ENCODE measurements around the gene GNAZ.

GNAZ gene

DNA sequence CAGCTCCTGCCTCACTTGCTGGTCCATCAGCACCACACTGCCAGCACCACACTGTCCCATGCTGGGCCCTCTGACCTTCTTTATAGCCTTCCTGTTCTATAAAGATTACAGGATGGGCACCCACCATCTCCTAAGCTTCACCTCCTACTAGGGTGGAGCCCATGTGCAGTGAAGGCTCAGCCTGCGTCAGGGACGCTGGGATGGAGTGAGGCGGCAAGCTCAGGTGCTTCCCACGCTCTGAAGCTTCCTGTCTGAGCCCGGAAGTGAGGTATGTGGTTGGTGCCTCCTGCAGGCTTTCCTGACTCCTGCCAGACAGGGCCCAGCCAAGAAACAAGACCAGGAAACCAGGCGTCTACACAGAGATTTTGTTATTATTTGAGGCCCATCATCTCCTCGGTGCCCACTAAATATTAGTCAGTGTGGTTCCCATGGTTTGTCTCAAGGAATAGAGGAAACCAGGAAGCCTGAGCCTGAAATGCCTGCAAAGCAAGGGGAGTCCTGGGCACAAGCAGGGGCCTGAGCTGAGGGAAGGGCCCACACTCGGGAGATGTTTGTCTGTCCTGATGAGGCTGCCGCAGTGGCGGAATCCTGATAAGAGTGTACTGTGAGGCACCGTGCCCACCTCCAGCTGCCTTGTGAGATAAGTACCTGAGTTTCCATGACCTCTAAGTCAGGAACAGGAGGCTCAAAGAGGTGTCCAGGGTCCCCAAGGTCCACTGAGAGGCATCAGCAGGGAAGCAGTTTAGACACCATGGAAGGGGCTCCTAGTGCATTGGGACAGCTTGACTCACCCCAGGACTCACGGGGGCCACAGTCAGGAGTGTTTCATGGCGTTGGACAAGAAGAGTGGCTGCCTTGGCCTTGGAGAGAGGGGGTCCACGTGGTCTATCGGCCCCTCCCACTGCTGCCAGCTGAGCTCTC, 49.4 kb downstream of the GNAZ start:
- DNase-seq (ENCODE audit: low spot score): no peak

DNA sequence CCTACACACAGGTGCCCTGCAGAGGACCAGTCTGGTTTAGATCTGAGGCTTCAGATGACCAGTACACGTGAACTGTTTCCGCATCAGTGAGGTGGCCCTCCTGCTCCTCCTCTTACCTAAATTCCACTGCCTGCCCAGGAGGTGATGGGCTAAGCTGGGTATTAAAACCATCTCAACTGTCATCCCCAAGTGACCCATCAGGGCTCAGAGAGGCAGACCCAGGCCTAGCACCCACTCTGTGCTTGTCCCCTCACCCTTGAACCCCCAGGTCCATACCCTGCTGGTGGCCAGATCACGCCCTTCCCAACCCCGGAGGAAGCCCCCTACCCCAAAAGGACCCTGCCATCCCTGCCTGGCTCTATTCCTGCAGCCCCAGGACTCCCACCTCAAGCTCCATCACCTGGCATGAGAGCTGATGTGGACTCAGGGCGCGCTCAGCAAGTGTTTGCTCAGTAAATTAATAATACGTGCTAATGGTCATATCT, 50.1 kb downstream of the GNAZ start:
- DNase-seq (ENCODE audit: low spot score): no peak

DNA sequence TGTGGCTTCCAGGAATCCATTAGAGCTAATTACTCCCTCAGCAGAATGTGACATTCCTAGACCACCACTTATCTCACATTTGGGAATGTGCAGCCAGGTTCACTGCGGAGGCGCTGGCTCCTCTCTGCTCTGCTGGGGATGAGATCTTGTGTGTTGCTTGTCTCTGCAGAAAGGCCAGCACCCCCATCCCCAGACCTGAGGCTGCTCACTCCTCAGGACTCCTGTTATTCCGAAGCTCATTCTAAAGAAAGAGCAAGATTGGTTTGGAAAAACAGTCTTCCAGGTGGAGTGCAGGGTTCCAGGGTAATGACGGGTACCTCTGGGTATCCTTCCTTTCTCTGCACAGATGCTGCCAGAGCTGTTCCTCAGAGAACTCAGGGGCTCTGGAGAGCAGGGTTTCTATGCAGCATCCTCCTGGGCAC, 50.7 kb downstream of the GNAZ start:
- no peak for DNase-seq (ENCODE audit: low spot score)

DNA sequence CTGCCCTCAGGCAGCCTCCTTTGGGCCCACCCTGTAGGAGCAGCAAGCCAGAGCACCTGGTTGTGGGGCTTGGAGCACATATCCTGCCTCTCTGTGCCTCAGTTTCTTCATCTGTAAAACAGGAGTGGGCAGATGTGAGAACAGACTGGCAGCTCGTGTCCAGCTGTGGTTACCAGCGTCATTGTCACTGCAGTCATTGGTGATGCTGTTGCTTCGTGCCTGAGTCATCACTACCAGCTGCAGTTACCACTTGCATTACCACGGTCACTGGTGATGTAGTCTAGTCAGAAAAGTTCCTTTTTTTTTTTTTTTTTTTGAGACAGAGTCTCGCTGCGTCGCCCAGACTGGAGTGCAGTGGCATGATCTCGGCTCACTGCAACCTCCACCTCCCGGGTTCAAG, 51.1 kb downstream of the GNAZ start:
- no peak for DNase-seq (ENCODE audit: low spot score)

DNA sequence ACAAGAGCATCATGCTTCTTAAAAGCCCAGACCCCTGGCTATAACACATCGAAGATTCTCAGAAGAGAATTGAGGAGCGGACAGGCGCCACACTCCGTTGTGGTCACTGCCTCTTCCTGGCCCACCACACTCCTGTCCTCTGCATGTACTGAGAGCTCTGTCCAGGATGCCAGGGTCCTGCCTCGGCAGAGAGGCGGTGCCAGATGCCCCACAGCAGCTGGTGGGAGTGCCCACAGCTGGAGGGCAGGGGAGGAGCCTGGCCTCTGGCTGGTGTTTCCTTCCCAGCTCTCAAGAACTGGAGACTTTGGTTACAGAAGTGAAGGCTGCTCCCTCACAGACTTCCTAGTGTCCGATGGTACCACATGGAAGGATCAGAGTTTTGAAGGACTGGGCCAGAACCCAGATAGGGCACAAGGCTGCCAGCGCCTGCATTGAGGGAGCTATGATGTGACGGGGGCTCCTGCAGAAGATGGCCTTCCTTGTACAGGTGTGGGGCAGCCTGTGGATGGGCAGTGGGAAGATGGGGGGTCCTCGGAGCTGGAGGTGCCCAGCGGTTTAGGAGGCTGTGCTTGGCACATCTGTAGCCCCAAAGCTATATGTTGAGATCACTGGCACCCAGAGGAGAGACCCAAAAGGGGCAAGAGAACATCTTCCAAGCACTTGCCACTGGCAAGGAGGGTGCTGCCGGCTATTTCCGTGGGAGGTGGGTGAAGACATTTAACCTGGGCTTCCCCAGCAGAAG, 52.1 kb downstream of the GNAZ start:
- DNase-seq (ENCODE audit: low spot score): no peak

DNA sequence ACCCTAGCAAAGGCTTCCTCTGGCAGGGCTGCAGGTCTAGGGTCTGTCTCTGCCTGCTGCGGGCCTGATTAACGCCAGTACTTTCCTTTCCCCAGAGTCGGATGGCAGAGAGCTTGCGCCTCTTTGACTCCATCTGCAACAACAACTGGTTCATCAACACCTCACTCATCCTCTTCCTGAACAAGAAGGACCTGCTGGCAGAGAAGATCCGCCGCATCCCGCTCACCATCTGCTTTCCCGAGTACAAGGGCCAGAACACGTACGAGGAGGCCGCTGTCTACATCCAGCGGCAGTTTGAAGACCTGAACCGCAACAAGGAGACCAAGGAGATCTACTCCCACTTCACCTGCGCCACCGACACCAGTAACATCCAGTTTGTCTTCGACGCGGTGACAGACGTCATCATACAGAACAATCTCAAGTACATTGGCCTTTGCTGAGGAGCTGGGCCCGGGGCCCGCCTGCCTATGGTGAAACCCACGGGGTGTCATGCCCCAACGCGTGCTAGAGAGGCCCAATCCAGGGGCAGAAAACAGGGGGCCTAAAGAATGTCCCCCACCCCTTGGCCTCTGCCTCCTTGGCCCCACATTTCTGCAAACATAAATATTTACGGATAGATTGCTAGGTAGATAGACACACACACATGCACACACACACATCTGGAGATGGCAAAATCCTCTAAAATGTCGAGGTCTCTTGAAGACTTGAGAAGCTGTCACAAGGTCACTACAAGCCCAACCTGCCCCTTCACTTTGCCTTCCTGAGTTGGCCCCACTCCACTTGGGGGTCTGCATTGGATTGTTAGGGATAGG, 52.9 kb downstream of the GNAZ start:
- DNase-seq (ENCODE audit: low spot score): no peak

DNA sequence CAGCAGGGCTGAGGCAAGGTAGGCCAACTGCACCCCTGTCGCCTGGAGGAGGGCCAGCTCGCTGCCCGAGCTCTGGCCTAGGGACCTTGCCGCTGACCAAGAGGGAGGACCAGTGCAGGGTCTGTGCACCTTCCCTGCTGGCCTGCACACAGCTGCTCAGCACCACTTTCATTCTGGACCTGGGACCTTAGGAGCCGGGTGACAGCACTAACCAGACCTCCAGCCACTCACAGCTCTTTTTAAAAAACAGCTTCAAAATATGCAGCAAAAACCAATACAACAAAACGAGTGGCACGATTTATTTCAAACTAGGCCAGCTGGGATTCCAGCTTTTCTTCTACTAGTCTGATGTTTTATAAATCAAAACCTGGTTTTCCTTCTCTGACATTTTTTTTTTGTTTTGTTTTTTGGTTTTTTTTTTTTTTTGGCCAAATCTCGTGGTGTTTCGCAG, 53.5 kb downstream of the GNAZ start:
- no peak for DNase-seq (ENCODE audit: low spot score)

DNA sequence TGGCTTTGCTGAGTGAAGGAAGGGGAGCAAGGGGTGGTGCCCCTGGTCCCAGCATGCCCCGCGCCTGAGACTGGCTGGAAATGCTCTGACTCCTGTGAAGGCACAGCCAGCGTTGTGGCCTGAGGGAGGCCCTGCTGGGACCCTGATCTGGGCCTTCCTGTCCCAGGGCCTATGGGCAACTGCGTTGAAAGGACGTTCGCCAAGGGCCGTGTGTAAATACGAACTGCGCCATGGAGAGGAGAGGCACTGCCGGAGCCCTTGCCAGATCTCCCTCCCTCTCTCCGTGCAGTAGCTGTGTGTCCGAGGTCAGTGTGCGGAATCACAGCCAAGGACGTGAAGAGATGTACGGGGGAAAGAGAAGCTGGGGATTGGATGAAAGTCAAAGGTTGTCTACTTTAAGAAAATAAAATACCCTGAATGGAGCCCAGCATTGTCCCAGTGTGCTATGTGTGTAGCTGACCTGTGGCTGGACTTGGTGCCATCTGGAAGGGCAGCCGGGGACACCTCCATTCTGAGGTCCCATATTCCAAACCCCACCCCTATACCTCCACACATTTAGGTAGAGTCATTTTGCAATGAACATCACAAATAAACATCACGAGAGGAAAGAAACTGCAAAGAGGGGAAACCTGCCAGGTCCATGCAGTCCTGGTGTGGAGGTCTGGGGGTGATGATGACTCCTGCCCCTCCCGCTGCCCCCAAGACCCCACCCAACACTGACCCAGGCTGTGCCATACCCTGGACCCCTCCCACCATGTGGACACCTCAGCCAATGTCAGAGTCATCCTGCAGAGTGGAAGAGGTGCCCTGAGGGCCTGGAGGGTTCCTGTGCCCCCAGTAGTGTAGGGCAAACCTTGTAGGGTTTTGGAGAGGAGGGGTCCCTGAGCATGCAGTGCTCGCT, 54.5 kb downstream of the GNAZ start:
- no peak for DNase-seq (ENCODE audit: low spot score)

DNA sequence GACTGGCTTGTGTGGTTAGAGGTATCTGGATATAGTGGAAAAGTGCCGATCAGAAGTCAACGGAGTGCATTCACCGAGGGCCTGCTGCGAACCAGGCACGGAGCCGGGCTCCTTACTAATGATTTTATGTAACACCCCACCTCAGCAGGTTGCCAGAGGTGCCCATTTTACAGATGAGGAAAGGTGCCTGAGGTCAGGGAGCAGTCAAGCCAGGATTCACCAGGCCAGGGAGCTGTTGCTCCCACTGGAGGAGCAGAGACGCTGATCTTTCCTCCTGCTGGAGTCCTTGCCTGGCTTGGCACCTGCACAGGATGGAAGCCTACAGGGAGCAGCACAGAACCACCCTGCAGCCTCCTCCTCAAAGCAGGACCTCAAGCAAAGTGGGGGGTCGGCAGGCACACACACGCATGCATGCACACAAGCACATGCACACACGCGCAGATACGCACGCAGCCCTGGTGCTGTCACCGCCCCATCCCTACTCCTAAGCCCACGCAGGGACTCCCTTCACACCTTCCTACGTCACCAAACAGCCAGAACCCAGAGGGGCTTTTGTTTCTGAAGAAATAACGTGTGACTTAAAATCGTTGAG, 55.3 kb downstream of the GNAZ start:
- no peak for DNase-seq (ENCODE audit: low spot score)

DNA sequence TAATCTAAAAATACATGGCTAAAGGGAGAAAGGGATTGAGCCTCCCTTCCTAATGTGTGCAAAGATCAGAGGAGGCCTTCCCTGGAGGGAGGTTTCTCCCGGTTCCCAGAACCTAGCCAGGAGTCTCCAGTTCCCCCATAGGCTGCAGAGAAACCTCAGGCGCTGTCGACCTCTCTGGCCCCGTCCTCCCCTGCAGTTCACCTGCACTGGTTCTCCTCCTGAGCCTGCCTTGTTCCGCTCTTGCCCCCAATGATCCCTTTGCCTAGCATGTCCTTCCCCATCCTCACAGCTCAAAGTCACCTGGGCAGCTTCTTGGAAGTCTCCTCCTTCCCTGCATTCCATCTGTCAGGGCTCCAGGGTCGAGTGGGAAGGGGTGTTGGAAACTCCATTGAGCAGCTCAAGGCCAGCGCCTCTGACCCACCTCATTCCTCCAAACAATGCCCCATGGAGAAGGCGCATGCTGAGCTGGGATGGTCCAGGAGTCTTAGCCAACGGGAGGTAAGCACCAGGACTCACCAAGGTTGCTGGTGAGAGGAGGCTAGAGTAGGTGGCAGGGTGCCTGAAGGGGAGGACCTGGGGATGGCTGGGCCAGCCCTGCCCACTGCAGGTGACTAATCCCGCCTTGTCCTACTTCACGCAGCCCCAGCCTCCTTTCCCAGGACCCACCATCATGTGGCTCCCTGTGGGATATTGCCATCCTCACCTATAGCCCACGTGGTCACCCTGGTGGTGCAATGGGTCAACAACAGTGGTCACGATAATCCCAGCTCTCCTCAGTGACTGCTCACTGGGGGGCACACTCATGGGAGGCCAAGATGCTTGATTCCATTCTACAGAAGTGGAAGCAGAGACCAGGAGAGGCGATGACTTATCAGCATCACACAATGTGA, 56.1 kb downstream of the GNAZ start:
- DNase-seq (ENCODE audit: low spot score): no peak

DNA sequence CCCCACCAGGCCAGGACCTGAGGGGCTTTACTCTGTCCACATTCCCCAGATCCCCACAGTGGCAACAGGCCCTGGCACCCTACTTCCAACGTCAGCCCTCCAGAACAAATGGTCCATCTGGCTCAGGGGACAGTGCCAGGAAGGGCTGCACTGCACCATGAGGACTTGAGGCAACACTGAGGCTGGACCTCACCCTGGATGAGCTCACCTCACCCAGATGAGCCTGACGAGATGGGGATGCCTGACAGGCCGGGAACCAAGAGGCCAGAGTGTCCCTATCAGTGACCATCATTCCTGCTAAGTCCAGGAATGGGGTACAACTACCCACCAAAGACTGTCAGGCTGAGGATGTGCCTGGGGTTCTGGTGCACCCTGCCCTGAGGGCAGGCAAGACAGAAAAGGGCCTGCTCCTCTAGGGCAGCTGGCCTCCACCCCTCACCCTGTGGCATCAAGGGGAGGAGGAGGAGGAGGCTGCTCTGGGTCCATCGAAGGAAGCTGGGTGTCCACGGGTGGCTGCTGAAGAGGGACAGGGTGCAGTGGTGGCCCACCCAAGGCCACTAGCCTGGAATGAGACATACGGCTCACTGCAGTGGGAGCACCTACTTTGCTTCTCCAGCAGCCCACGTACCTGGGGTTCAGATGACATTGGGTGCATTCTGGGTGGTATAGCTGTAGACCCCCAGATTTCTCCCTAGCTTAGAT, 56.9 kb downstream of the GNAZ start:
- DNase-seq (ENCODE audit: low spot score): no peak

DNA sequence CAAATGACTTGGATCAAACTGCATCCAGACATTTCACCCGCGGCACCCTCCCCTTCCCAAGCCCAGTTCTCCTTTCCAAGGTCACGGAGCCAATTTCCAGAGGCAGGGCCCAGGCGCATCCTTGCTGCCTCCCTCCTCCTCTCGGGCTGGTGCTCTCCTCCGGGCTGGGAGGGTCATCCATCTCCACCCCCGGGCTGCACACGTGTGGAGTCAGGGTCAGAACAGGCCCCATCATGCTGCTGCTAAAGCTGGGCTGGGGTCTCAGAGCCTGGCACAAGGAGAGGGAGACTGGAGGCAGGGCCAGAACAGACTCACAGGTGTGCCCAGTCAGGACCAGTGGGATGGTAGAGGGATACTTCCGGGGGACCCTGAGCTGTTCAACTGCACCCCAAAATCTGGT, 57.5 kb downstream of the GNAZ start:
- DNase-seq (ENCODE audit: low spot score): no peak

DNA sequence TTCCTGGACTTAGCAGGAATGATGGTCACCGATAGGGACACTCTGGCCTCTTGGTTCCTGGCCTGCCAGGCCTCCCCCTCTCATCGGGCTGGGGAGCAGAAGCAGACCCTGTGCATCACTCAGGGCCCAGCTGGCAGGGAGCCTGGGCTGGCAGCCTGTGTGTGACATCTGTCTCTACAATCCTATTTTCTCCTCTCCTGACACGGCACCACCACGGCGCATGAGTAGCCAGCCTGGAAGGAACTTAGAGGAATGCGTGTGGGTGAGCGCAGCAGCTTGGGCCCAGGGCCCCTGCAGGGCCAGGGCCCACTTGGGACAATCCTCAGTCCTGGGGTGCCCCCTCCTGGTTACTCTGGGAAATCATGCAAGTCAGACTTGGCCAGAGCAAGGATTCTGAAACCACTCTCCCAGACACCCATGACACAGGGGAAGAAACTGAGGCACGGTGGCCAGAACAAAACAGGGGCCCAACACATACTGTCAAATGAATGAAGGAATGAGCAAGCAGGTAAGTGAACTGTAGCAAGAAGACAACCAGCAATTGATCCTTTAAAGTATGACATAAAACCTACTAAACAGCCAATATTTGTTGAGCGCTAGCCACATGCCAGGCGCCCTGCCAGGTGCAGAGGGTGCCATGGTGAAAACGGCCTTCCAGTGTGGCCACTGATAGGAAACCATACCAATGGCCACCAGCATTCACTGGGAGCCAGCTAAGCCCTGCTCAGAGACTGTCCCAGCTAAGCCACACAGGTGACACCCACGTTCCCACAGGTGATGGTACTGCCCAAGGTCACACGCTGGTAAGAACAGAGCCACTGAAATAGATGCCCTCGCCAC, 58.2 kb downstream of the GNAZ start:
- peak; percentile 93 for DNase-seq (ENCODE audit: low spot score)

DNA sequence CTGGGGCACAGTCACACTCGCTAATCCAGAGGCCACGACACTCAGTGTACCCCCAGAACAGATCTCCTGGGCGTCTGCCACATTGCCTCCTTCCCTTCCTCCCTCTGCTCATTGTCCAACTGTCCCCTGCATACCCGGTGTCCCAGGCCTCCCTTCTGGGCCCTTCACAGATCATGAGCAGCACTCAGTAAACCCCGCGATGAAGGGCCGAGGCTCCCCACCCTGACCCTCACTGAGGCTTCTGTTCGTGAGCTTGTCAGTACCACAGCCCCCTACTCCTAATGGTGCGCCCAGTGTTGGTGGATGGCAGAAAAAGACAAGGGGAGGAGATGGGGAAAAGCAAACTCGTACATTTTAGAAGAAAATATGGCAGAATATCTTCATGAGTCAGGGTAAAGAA, 58.8 kb downstream of the GNAZ start:
- no peak for DNase-seq (ENCODE audit: low spot score)

DNA sequence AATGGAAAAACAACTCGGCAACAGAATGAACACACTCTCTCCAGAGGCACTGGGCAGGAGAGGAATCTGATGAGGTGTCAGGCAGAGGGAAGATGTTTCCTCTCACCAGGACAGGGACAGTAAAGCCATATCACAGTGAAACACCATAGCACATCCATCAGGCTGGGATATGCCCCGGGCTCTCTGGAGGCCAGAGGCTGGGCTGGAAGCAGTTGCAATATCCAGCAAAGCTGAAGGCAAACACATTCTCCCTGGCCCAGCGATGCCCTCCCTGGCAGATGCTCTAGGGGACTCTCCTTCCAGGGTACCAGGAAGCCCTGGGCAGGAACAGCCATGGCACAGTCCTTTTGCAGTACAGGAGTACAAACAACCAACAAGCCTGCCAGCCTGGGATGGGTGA, 60.4 kb downstream of the GNAZ start:
- DNase-seq (ENCODE audit: low spot score): no peak

DNA sequence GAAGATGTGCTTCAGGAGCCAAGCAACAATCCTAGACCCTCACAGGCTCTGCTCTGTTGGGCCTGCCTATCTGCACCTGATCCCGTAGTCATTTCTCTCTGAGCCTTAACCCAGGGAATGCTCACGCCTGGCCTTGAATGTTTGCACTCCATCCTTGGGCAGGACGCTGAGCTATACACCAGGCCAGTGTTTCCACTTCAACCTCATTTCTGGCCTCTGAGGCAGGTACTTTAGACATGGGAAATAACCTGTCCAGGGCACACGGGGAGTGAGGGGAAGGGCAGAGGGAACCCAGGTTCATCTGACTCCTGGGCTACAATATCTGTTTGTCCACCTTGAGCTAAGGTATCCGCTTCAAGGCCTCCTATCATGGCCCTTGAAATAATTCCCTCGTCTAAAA, 61.6 kb downstream of the GNAZ start:
- DNase-seq (ENCODE audit: low spot score): no peak

DNA sequence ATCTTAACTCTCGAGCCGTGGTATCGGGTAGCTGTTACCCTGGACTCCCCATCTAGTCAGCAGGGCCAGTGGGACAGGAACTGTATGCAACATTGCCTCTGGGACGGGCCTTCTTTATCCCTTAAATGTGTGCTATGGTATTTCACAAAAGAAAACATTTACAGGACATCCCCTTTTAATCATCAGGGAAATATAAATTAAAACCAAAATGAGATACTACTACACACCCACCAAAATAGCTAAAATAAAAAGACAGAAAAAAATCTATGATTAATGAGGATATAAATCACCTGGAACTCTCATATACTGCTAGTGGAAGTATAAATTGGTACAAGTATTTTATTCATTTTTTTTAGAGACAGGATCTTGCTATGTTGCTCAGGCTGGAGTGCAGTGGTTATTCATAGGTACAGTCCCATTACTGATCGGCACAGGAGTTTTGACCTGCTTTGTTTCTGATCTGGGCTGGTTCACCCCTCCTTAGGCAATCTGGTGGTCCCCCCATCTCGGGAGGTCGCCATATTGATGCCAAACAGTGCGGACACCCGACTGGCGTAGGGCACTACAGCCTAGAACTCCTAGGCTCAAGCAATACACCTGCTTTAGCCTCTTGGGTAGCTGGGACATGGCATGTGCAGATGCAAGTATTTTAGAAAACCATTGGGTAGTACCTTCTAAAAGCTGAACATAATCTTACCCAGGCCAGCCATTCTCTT, 62.2 kb downstream of the GNAZ start:
- no peak for DNase-seq (ENCODE audit: low spot score)

DNA sequence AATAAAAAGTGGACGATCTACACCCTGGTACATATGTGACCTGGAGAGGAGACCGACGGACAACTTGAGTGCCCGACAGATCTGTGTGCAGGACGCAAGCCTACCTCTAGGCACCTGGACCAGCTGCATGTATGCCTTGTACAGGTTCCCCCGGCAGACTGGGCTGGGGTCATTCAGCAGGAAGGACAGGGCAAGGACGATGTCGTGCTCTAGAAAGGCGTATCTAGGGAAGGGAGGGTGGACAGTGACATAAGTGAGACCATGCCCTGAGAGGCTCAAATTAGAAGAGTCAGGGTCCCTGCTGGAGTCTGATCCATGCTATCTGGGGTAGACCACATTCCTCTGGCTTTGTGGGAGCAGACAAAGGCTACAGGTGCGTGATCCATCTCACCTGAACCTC, 63.6 kb downstream of the GNAZ start:
- DNase-seq (ENCODE audit: low spot score): no peak

Data from GM03348 (cell line).